Inflammatory macrophage treated with lipopolysaccharide for 1 hour (primary cell): Measurements from ENCODE around the gene PTMA.
"Not testable (repeated sequence)": the region's sequence is repeated elsewhere in the genome, so short reads cannot be mapped to it uniquely, and the experiment has no call there.

ENCODE experiments used
- DNase-seq, 2 donors: peaks; one replicate each; pipeline ENCODE4 v3.0.0-alpha.2; 2020 to 2022

Gene PTMA, protein sequence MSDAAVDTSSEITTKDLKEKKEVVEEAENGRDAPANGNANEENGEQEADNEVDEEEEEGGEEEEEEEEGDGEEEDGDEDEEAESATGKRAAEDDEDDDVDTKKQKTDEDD

DNA sequence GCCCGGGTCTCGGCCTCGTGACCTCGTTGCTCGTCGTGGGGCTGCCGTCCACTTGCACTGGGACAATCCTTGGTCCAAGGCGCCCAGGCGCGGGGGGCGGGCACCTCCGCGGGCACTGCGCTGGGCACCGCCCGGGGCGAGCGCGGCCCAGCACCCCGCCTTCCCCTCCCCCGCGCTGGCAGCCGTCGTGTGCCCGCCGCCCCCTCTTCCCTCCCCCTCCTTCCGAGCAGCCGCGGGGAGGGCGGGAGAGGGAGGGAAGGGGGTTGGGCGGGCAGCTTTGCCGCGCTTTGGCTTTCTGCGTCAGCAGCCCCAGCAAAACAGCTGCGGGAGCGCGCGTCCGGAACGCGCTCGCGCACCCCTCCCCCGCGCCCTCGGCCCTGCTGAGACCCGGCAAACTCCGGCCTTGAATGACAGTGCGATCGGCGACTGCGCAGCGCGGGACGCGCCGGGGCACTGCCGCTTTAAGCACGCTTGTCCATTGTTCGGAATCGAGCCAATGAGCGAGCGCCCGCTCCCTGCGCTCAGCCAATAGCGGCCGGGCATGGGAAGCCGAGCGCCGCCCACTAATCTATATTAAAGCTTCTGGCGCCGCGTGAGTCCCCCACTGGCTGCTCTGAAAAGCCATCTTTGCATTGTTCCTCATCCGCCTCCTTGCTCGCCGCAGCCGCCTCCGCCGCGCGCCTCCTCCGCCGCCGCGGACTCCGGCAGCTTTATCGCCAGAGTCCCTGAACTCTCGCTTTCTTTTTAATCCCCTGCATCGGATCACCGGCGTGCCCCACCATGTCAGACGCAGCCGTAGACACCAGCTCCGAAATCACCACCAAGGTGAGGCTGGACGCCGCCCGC is at the start of gene PTMA:
TSS of gene PTMA (plus strand) at position 599 of the 846 bp plus-strand sequence. CDS start at position 781, 182 bp downstream.
- peak; percentile 98 to 99 for DNase-seq

DNA sequence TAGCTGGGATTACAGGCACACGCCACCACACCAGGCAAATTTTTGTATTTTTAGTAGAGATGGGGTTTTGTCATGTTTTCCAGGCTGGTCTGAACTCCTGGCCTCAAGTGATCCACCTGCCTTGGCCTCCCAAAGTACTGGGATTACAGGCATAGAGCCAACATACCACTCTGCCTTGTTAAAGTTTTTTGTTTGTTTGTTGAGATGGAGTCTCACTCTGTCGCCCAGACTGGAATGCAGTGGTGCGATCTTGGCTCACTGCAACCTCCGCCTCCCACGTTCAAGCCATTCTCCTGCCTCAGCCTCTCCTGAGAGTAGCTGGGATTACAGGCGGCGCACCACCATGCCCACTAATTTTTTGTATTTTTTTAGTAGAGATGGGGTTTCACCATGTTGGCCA is 48.3 kb upstream of the PTMA start:
- DNase-seq, result not testable (repeated sequence)

DNA sequence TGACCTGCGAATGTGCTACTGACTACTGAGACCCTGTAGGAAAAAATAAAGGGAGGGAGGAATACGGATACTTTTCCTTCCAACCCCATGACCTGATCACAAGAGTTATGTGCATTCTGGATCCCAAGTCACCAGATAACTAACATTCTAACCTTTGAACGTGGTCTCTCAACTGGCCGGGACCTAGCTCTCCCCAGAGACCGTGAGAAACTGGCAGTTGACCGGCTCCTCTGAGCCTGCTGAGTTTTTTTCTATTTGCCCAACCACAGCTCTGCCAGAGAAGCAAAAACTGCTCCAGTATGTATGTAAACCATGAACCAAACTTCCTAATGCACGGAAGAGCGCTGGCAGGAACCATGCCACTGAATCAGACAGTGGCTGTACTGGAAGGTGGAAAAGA is 47.5 kb upstream of the PTMA start:
- DNase-seq, result no peak

GRCh38 chr2:231661422-231662027 is 46.8 kb upstream of the PTMA start:
- no peak for DNase-seq

GRCh38 chr2:231662028-231662810 is 46.1 kb upstream of the PTMA start:
- DNase-seq, result peak; percentile 97 to 99

- no peak for DNase-seq
Observed at GRCh38 chr2:231662811-231663457, 45.4 kb upstream of the PTMA start.

DNA sequence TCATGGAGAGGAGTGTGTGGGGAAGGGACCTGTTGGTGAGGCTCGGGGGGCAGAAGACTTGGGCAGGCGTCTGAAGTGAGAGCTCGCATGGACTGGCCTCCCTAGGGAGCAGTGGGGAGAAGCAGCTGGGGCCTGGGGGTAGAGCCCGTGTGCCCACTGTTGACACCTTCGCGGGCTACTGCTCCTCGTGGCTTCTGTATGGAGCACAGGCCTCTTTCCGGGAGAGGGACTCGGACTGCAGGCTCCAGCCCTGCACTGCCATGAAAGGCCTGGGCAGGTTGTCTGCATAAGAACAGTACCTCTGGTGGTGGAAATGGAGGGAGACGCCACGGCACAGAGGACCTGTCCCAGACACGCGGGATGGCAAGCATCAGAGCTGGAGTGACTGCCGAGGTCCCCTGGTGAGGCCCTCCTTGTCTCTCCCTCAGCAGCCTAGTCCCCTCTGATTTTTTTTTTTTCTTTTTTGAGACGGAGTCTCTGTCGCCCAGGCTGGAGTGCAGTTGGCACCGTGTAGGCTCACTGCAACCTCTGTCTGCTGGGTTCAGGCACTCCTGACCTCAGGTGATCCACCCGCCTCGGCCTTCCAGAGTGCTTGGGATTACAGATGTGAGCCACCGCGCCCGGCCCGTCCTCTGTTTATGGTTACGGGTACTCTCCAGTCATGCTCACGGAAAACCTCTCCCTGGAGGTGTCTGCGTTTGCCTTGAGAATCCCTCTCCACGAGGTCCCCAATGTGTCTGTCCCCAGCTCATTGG is 44.7 kb upstream of the PTMA start:
- DNase-seq, result no peak

DNA sequence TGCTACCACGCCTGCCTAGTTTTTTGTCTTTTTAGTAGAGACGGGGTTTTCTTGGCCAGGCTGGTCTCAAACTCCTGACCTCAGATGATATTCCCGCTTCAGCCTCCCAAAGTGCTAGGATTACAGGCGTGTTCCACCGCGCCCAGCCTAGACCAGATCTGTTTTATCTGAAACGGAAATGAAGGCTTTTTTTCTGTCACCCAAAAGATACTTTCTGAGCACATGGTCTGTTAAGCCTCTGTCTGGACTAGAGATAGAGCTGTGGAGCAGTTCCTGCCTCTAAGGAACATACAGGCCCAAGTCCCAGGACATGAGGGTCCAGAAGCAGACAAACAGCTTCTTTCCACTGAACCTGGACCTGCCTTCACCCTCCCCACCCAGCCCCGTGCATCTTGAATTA is 43.6 kb upstream of the PTMA start:
- no peak for DNase-seq

- DNase-seq, result no peak
Observed at GRCh38 chr2:231665245-231666170, 42.8 kb upstream of the PTMA start.

GRCh38 chr2:231666171-231667095 is 41.9 kb upstream of the PTMA start:
- peak; percentile 87 to 93 for DNase-seq

DNA sequence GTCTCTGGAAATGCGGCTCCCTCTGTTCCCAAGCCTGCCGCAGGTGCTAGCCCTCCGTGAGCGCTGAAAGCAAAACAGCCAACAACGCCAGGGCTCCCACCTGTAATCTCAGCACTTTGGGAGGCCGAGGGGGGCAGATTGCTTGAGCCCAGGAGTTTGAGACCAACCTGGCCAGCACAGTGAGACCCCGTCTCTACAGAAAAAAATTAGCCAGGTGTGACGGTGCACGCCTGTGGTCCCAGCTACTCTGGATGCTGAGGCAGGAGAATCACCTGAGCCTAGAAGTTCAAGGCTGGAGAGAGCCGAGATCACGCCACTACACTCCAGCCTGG is 41.3 kb upstream of the PTMA start:
- no peak for DNase-seq

DNA sequence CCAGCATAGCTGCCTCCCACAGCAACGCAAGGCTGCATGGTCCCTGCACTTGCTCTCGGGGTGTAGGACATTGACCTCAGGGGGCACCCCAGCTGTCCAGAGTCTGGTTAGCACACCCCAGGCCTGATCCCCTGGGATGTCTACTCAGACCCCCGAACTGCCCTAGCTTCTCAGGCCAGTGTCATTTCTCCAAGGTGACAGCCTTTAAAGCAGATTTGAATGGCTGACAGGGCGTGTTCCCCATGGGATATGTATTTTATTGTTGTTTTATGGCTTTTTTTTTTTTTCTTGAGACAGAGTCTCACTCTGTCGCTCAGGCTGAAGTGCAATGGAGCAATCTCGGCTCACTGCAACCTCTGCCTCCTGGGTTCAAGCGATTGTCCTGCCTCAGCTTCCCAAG is 40.8 kb upstream of the PTMA start:
- no peak for DNase-seq

GRCh38 chr2:231668981-231669380 is 39.3 kb upstream of the PTMA start:
- DNase-seq, result no peak

DNA sequence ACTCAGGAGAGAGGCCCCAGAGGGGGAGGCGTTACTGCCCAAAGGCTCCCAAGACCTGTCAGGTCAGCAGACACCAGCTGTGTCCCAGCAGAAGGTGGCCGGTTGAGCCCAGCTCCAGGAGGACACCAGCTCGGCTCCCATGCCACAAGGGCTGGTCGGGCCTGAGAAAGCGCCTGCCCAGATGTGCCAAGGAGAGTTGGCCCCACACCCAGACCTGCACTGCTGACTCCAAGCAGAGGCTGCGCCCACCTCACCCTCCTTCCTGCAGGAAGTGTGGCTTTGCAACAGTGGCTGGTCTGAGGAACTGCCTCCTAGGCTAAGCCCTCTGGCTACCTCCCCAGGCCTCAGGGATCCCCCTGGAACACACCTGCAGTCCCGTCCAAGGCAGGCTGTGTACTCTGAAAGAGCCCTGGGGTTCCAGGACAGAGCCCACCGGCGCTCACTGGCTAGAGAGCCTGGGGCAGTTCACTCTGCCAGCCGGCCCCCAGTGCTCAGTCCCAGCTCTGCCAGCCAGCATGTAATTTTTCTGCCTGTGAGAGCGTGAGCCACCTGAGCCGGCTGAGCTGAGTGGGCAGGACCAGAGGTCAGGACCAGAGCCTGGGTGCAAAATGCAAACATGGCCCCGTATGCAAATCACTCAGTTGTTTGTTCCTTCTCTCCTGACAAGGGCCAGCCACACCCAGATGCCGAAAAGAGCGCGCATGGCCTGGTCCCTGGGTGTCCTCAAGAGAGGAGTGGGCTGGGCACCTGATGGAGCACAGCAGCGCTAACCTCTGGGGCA is 36.9 kb upstream of the PTMA start:
- DNase-seq, result no peak

- DNase-seq, result no peak
Observed at GRCh38 chr2:231672617-231673347, 35.5 kb upstream of the PTMA start.

DNA sequence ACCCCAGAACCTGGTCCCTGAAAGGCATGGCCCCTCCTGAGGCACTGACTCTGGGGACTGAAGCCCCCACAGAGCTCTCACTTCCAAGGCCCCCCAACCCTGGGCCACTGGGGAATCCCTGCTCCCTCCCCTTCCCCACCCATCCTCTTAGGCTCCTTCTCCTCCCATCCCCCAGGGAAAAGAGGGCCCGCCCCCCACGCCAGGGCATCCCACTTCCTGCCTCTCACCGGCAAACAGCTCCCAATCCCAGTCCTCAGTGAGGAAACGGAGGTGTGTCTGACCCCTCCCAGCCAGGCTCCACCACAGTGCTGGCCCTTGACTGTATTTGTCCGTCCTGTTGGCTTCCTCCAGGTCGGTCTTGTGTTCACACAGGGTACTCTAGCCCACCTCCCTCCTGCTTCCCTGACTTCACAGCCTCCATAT is 35.0 kb upstream of the PTMA start:
- DNase-seq, result no peak

GRCh38 chr2:231674587-231675338 is 33.6 kb upstream of the PTMA start:
- DNase-seq, result peak; percentile 58 to 66

DNA sequence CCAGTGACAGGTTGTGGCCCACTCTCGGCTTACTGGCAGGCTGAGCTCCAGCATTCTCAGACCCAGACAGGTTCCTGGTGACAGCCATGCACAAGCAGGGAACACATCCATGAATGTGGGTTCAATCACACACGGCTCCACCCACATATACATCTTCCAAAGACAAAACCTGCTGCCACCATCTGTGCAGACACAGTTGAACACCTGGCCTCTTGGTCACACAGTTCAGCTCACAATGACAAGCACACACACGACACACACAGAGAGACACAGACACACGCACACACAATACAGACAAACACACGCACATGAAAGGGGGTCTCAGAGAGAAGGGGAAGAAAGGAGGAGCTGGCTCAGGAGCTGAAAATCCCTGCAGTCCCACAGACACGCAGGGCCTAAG is 32.1 kb upstream of the PTMA start:
- no peak for DNase-seq
